GM13977 (cell line): Measurements from ENCODE around the gene TXNDC17.

Source experiments
- DNase-seq: peaks from one replicate; pipeline ENCODE4 v3.0.0; 2012; ENCODE audit warnings: low spot score
- in situ Hi-C: fragments of 300-500 bp; cut with MboI; formaldehyde crosslinking; loops from one replicate; pipeline ENCODE4 v1.12.0; 2022; ENCODE audit warnings: low sequenced_read_pairs, low pct_unique_long_range_greater_than_20kb, mixed read lengths, inconsistent platforms; ENCODE audit not compliant: unreplicated experiment
- TF ChIP-seq, protein P1 (sequence below): IDR thresholded peaks from 2 replicates; pipeline ENCODE4 v1.5.1; 2012; ENCODE audit warnings: mild to moderate bottlenecking, control low read depth; ENCODE audit not compliant: insufficient read depth; ENCODE audit errors: extremely low read depth, missing control alignments

The TXNDC17 gene

GRCh38 chr17:6675201-6675825 is 34.5 kb downstream of the TXNDC17 start:
- in situ Hi-C loops: no loop called here
- TF ChIP-seq, protein P1, sequence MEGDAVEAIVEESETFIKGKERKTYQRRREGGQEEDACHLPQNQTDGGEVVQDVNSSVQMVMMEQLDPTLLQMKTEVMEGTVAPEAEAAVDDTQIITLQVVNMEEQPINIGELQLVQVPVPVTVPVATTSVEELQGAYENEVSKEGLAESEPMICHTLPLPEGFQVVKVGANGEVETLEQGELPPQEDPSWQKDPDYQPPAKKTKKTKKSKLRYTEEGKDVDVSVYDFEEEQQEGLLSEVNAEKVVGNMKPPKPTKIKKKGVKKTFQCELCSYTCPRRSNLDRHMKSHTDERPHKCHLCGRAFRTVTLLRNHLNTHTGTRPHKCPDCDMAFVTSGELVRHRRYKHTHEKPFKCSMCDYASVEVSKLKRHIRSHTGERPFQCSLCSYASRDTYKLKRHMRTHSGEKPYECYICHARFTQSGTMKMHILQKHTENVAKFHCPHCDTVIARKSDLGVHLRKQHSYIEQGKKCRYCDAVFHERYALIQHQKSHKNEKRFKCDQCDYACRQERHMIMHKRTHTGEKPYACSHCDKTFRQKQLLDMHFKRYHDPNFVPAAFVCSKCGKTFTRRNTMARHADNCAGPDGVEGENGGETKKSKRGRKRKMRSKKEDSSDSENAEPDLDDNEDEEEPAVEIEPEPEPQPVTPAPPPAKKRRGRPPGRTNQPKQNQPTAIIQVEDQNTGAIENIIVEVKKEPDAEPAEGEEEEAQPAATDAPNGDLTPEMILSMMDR: no peak

DNA sequence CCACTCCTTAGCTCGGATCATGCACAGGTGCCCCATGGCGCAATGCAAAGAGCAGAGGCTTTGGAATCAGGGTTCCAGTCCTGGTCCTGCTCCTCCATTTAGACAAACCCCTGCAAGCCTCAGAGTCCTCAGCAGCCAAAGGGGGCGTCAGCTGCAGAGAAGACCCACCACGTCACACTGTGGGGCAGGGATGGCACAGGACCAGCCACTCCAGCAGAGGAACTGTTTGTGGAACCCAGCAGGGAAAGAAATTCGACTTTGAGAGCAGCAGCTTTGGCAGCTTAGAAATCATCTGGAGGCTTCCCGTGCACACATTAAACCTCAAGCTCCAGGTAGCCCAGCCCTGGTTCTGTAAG is 35.9 kb downstream of the TXNDC17 start:
- no peak for DNase-seq
- TF ChIP-seq, protein P1: no peak

More at GRCh38 chr17:6675201-6675825, 34.5 kb downstream of the TXNDC17 start:
- DNase-seq: no peak

GRCh38 chr17:6677158-6677831 is 36.4 kb downstream of the TXNDC17 start:
- DNase-seq: no peak
- TF ChIP-seq, protein P1: no peak
- in situ Hi-C loops: no loop called here

More for the DNA sequence above, 35.9 kb downstream of the TXNDC17 start:
- in situ Hi-C loops: no loop called here

- TF ChIP-seq, protein P1: no peak
- in situ Hi-C loops: no loop called here
Measured at GRCh38 chr17:6677946-6678345, 37.1 kb downstream of the TXNDC17 start.

GRCh38 chr17:6679241-6679640 is 38.4 kb downstream of the TXNDC17 start:
- TF ChIP-seq, protein P1: no peak
- in situ Hi-C loops: no loop called here
- DNase-seq: no peak

More at GRCh38 chr17:6677946-6678345, 37.1 kb downstream of the TXNDC17 start:
- DNase-seq: no peak

GRCh38 chr17:6681176-6681575 is 40.3 kb downstream of the TXNDC17 start:
- in situ Hi-C loops: no loop called here
- no peak for DNase-seq
- TF ChIP-seq, protein P1: no peak
